ENCODE results near the gene TSR2.

TSR2 gene

GRCh38 chrX:54427837-54428424 lies 12.3 kb upstream of the TSR2 start (continued):
- TF ChIP-seq POU6F1 (CRISPR knock-in tag; IDR thresholded peaks at IDR 0.05; ENCODE audit: borderline replicate concordance, low read depth): no peak

GRCh38 chrX:54430519-54430918 lies 9.7 kb upstream of the TSR2 start:
- ATAC-seq: no peak
- TF ChIP-seq CSRNP3 (CRISPR knock-in tag; IDR thresholded peaks at IDR 0.05): no peak
- TF ChIP-seq POU6F1 (CRISPR knock-in tag; IDR thresholded peaks at IDR 0.05; ENCODE audit: borderline replicate concordance, low read depth): no peak
- no peak for TF ChIP-seq ISL1 (CRISPR knock-in tag; IDR thresholded peaks at IDR 0.05)
- no peak for TF ChIP-seq ZNF565 (CRISPR knock-in tag; conservative IDR thresholded peaks at IDR 0.05; ENCODE audit: low read depth)
- TF ChIP-seq GLIS3 (CRISPR knock-in tag; IDR thresholded peaks at IDR 0.05): no peak

- no peak for TF ChIP-seq PPARA (CRISPR knock-in tag; IDR thresholded peaks at IDR 0.05; ENCODE audit: borderline replicate concordance)
- no peak for TF ChIP-seq SNAI2 (CRISPR knock-in tag; IDR thresholded peaks at IDR 0.05)
- TF ChIP-seq ZFP3 (CRISPR knock-in tag; IDR thresholded peaks at IDR 0.05): no peak
- TF ChIP-seq PATZ1 (CRISPR knock-in tag; IDR thresholded peaks at IDR 0.05; ENCODE audit: borderline replicate concordance): no peak
- no peak for TF ChIP-seq CSRNP3 (CRISPR knock-in tag; IDR thresholded peaks at IDR 0.05)
- no peak for TF ChIP-seq CREB5 (CRISPR knock-in tag; IDR thresholded peaks at IDR 0.05; ENCODE audit: low read depth)
- no peak for TF ChIP-seq ZNF70 (CRISPR knock-in tag; IDR thresholded peaks at IDR 0.05)
- no peak for TF ChIP-seq POU6F1 (CRISPR knock-in tag; IDR thresholded peaks at IDR 0.05; ENCODE audit: borderline replicate concordance, low read depth)
- TF ChIP-seq GLIS3 (CRISPR knock-in tag; IDR thresholded peaks at IDR 0.05): no peak
- no peak for TF ChIP-seq CSDC2 (CRISPR knock-in tag; IDR thresholded peaks at IDR 0.05)
- TF ChIP-seq TOX (CRISPR knock-in tag; IDR thresholded peaks at IDR 0.05; ENCODE audit: borderline replicate concordance): no peak
- no peak for TF ChIP-seq ZNF8 (CRISPR knock-in tag; IDR thresholded peaks at IDR 0.05)
- no peak for TF ChIP-seq ZFP30 (CRISPR knock-in tag; IDR thresholded peaks at IDR 0.05)
- no peak for TF ChIP-seq OSR1 (CRISPR knock-in tag; IDR thresholded peaks at IDR 0.05)
- TF ChIP-seq BACH2 (CRISPR knock-in tag; IDR thresholded peaks at IDR 0.05; ENCODE audit: borderline replicate concordance): no peak
- no peak for TF ChIP-seq RARB (CRISPR knock-in tag; IDR thresholded peaks at IDR 0.05)
- no peak for TF ChIP-seq TSHZ2 (CRISPR knock-in tag; IDR thresholded peaks at IDR 0.05)
- TF ChIP-seq ARNTL (CRISPR knock-in tag; IDR thresholded peaks at IDR 0.05; ENCODE audit: borderline replicate concordance, low read depth): no peak
- TF ChIP-seq ZC3H10 (CRISPR knock-in tag; IDR thresholded peaks at IDR 0.05): no peak
Observed at GRCh38 chrX:54435121-54435520, 5.1 kb upstream of the TSR2 start.

More at GRCh38 chrX:54435121-54435520, 5.1 kb upstream of the TSR2 start:
- no peak for ATAC-seq
